ENCODE measurements around the gene SLC12A3.
A peak's percentile ranks its signal among the peaks of the same experiment; 100 is the strongest.
"Not testable (repeated sequence)": the region's sequence is repeated elsewhere in the genome, so short reads cannot be mapped to it uniquely, and the experiment has no call there.

SLC12A3 gene

DNA sequence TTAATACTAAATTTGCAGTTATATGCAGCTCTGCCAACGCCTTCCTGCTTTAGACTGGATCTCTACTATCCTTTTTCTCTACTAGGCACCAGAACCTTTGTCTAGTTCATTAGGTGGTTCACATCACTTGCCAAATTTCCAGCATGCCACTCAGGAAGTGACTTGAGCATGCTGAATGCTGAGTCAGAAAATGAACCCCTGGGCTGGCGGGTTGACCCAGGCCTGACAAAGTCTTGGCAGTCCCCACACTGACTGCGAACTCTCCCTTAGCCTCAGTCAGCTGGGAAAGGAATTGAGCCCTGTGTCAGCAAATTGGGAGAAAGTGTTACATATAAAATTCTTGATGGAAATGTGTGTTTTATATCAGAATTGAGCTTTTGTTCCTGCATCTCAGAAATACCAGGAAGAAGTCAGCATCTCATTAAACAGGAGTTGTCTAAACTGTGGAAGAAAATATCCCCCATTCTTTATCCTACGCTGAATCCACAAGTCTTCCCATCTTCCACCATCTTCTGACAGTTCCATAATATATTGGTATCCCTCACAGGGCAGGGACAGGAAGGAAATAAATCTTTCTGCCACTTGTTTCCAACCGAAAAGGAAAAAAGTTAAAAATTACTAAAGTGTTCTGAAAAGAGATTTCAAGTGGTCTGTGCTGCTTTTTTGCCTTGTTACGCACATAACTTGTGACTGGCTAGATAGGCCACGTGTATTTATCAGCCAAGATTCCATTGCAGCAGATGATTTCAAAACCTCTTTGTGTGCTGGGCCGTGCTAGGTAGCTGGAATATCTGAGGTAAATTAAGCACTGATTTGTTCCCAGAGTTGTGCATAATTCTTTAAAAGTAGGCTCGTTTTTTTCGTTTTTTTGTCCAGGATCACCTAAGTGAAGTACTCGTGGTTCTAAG is 16.7 kb upstream of the SLC12A3 start:
- DNase-seq, result no peak

DNA sequence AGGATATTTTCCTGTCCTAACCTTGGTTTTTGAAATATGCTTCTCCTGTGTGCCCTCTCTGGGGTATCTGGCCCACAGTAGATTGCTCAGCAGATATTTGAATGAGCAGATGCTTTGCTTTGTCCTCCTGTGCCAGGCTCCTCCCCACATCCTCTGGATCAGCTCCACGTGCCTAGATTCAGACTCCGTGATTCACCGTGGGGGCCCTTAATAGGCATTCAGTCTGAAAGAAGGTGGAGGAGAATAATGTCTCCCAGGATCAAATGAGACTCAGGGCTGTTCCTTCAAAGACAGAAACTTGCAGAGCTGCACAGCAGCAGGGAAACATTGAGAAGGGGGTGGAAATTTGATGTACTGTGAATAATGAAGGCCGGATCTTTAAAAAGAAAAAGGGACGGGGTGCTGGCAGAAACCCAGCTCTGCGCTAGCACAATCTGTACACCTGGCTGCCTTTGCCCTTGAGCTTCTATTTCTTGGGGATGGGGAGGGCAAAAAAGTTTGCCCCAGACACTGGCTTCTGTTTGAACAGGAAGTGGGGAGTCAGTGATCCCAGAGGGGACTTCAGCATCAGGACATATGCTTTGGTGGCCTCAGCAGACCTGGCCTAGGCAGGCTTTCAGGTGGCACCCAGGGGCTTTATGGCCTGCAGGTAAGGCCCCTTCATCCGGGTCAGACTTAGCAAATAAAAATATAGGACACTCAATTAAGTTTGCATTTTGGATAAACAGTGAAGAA is 15.9 kb upstream of the SLC12A3 start:
- DNase-seq, result no peak

- no peak for DNase-seq
These were observed 15.0 kb upstream of the SLC12A3 start for GRCh38 chr16:56849690-56850680.

GRCh38 chr16:56851671-56852400 is 13.2 kb upstream of the SLC12A3 start:
- DNase-seq, result no peak

- DNase-seq, result no peak
These were observed 12.6 kb upstream of the SLC12A3 start for GRCh38 chr16:56852401-56852730.

DNA sequence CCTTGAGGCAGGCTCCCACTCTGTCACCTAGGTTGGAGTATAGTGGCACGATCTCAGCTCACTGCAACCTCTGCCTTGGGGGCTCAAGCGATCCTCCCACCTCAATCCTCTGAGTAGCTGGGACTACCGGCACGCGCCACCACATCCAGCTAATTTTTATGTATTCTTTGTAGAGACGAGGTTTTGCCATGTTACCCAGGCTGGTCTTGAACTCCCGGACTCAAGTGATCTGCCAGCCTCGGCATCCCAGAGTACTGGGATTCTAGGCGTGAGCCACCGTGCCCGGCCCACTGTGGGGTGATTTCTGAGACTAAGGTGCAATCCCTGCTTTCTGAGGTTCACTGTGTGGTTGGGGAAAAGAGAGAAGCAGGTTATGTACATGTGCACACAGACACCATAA is 12.0 kb upstream of the SLC12A3 start:
- DNase-seq, result no peak

GRCh38 chr16:56855201-56855600 is 9.8 kb upstream of the SLC12A3 start:
- DNase-seq, result no peak

DNA sequence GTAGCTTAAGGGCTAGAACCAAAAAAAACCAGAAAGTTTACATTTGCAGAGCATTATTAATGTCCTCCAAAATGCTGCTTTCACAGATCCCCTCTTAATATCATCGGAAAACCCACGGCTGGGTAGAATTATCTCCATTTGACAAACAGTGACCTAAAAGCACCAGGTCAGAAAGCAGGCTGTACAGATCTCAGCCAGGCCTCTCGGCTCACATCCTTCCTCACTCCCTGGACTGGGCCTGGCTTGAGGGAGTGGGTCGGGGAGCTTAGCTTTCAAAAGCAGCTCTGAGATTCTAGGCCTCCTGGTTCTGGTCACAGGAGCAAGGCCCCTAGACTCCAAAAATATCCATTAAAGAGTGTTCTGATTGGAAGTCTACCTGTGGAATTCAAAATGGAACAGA is 9.1 kb upstream of the SLC12A3 start:
- DNase-seq, result no peak

- DNase-seq, result no peak
These were observed 8.0 kb upstream of the SLC12A3 start for GRCh38 chr16:56856876-56857447.

- DNase-seq, result no peak
These were observed 6.6 kb upstream of the SLC12A3 start for GRCh38 chr16:56858374-56858773.

DNA sequence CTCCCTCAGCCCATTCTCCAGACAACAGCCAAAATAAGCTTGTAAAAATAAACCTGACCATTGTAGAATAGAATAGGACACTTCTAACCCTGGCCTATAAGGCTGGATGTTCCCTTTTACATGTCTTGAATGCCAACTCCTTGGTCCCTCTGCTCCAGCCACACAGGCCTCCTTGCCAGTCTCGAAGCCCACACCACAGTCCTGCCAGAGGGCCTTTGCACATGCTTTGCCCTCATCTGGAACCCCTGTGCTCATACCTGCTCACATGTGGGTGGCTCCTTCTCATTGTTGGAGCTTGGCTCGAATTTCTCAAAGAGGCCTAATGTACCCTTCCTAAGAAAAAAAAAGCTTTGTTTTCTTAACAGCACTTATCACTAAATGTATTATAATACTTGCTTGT is 5.4 kb upstream of the SLC12A3 start:
- no peak for DNase-seq

DNA sequence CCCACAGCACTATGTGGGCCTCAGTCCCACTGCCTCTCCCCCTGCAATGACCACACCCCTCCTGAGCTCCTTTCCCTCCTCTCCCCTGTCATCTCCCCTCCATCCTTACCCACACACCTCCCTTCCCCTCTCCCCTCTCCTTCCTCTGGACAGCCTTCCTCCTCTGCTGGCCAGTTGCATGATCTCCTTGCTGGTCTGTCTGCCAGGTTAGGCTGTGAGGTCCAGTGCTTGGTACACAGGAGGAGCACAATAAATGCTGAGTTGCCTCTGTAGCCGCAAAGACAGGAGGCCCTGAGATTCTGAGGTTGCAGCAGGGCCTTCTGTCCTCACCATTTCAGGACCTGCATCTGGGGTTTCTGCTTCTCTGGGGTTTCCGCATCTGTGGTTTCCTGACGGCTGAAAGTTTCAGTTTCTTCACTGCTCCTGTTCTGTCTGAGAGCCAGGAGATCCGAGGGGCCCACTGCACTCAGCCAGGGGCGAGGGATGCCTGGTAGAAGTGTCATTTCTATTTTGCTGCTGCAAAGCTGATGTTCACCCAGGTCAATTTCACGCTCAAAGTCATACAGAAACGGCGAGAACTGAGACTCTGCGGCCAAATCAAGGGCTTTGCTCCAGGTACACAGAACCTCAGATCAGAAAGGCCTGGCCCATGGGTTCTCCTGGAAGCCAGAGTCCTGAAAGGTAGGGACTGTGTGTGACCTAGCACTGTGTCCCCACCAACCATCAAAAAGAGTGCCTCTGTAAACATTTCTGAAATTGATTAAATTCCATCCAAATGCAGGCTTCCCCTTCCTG is 4.6 kb upstream of the SLC12A3 start:
- DNase-seq, result peak in 1 of 2 experiments; percentile 38

DNA sequence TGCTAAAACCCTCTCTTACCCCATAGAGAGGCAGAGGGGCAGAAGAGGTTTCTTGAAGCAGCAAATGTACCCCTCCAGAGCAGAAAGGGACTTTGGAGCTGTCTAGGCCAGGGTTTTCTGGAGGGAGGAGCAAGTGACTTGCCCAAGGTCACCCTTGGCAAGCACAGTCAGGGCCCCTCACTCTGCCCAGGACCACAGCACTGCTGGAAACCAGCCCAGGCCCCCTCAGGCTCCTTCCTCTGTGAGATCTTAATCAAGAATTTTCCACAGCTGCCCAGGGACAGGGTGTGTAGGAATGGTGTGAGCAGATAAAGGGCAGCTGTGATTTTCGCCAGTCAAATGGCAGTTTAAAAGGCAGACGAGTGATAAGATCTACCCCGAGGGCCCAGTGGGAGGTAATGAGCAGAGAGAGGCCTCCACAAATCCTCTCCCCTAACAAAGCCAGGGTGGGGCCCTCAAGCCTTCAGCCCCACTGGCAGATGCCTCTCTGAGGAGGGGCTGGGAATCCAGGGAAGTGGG is 3.9 kb upstream of the SLC12A3 start:
- no peak for DNase-seq

- no peak for DNase-seq
These were observed 3.3 kb upstream of the SLC12A3 start for GRCh38 chr16:56861756-56862155.

GRCh38 chr16:56862776-56863175 is 2.2 kb upstream of the SLC12A3 start:
- no peak for DNase-seq

DNA sequence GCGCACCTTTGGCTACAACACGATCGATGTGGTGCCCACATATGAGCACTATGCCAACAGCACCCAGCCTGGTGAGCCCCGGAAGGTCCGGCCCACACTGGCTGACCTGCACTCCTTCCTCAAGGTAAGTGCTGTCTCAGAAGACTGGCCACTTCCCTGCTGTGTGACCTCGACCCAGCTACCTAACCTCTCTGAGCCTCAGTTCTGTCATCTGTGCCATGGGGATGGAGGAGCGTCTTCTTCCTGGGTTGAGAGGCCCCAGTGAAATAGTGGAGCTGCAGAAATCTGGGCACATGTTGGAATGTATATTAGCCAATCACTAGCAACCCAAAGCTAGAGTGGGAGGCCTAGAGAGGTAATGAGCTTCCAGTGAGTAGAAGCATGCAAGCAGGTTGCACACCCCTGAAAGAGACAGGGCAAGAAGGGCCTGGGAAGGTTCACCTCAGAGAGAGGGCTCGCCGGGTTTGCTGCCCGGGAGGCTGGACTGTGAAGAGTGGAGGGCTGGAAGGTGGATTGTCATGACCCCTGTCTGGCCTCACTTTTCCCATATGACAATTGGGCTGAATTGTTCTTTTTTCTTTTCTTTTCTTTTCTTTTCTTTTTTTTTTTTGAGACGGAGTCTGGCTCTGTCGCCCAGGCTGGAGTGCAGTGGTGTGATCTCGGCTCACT is 521 bp downstream of the SLC12A3 start:
- DNase-seq, result no peak

- peak; percentile 31 to 49 for DNase-seq
These were observed 2.2 kb downstream of the SLC12A3 start for GRCh38 chr16:56866955-56867830.

DNA sequence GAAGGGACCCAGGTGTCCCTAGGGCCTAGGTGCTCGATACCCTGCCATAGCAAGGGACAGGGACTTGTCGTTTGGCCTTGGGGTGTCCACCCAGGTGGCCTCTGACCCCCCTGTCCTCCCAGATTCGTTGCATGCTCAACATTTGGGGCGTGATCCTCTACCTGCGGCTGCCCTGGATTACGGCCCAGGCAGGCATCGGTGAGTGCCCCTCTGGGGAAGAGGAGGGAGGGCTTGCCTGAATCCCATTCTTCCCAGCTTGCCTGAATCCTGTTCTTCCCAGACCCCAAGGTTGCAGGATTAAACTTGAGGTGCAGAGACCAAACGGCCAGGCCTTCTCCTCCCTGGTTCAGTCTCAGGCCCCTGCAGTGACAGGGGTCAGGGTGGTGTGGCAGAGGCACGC is 3.2 kb downstream of the SLC12A3 start:
- DNase-seq, result no peak

- not testable (repeated sequence) for DNase-seq
These were observed 3.8 kb downstream of the SLC12A3 start for GRCh38 chr16:56868766-56869165.
